ENCODE results near the gene FBLN2.

DNA sequence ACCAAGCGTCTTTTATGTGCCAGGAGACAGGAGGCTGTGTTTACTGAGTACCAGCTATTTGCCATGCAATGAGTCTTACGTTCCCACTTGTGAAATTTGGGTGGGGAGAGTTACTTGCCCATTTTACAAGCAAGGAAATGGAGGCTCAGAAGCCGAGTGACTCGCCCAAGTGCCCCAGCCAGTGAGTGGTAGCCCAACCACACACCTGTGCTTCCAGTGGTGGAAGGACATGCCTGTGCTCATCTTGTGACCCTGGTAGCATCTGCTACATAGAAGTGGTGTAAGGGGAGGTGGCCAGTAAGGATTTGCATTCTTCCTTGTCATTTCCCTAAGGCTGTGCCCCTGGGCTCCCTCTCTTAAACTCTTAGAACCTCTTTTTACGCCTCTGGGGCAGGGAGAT, 49.3 kb downstream of the FBLN2 start:
- TF ChIP-seq CTCF (IDR thresholded peaks at IDR 0.05): no peak
- TF ChIP-seq POLR2A (IDR thresholded peaks at IDR 0.05): no peak
